Esophagus (tissue), 2 donors: Measurements from ENCODE around the gene NDST1. TPM values are rescaled to one million over a fixed set of nuclear protein-coding genes. Genes with fewer than 3 reads are reported as not detected.

Experiments used
- H3K27ac ChIP-seq, 2 donors: one replicate each; pipeline ENCODE4 v1.5.1; 2013; ENCODE audit warnings: low read depth in 2 of 2, mild to moderate bottlenecking in 2 of 2, inconsistent platforms in 1 of 2, low read length in 1 of 2, moderate library complexity in 1 of 2
- H3K27me3 ChIP-seq, 2 donors: one replicate each; pipeline ENCODE4 v1.6.1; 2013; ENCODE audit warnings: low read length in 2 of 2, control low read depth in 1 of 2, mild to moderate bottlenecking in 1 of 2; ENCODE audit not compliant: insufficient read depth in 2 of 2, control insufficient read depth in 1 of 2
- H3K36me3 ChIP-seq, 2 donors: one replicate each; pipeline ENCODE4 v1.6.1; 2013; ENCODE audit warnings: low read length in 1 of 2; ENCODE audit not compliant: control insufficient read depth in 2 of 2, insufficient read depth in 2 of 2
- H3K4me1 ChIP-seq, 2 donors: one replicate each; pipeline ENCODE4 v1.6.1; 2013; ENCODE audit warnings: low read length in 1 of 2; ENCODE audit not compliant: control insufficient read depth in 2 of 2, insufficient read depth in 2 of 2
- H3K4me3 ChIP-seq, 2 donors: one replicate each; pipeline ENCODE4 v1.5.1; 2013; ENCODE audit warnings: low read length in 2 of 2, mild to moderate bottlenecking in 2 of 2, low read depth in 1 of 2, moderate library complexity in 1 of 2
- H3K9me3 ChIP-seq, 2 donors: one replicate each; pipeline ENCODE4 v1.6.1; 2013; ENCODE audit warnings: mild to moderate bottlenecking in 2 of 2, low read depth in 1 of 2, low read length in 1 of 2, moderate library complexity in 1 of 2; ENCODE audit not compliant: control insufficient read depth in 2 of 2, insufficient read depth in 1 of 2
- WGBS, 2 donors: extraction: QIAGEN DNeasy Blood & Tissue Kit; methylation state at CpG; one replicate each; pipeline ENCODE4 v1.1.7; 2013; 5-methylcytosine and 5-hydroxymethylcytosine counted together
- polyA plus RNA-seq, 2 donors: library from polyadenylated mRNA; stranded (reverse); fragments of 200-250 nt; gene quantifications; one replicate each; pipeline ENCODE4 v1.2.3, GENCODE V29; 2013
- donor health status: healthy with polysubstance abuse.
- donor health status: Bipolar disorder and iron deficiency.

The NDST1 gene
- 10 to 100 TPM; 29.9 to 37.3 TPM for polyA plus RNA-seq

DNA sequence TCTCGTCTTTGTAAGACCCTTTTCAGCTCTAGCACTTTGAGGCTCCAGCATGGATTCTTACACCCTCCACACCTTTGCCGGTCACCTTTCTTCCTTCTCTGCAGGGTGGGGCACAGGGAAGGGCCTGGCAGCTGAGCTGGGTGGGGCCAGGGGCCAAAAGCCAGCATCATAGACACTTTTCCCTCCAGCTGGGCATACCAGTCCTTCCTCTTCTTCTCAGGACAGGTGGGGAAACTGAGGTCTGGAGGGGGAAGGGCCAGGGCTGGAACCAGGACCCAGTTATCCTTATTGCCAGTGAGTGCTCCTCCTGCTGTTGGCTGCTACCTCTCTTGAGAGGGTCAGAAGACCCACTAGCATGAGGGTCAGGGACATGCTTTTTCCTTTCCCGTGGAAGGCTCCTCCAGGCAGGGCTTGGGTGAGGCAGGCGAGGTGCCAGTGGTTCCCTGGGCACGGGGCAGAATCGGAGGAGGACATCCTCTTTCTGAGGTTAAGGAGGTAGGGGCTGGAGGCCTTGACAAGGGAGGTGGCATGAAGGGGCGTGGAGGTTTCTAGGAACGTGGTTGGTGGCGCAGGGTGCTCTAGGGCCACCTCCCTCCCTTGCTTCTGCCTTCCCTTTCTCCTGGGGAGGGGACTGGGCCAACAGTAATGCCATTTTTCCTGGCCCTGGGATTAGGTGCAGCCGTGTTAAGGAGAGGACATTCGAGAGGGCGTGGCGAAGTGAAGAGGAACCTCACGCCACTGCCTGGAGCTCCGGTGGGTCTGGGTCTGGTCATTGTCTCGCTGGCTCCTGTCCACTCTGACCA lies at the start of gene NDST1:
Gene NDST1, plus strand, starts transcription at position 658 of the 803 bp plus-strand sequence. CDS start 13,124 bp downstream, outside the sequence.
- no peaks in the 10 kb centered on the region for H3K36me3 ChIP-seq
- WGBS, 2 donors: 40 to 48% methylated on average over 13 to 16 of the region's 16 CpGs
- H3K27ac ChIP-seq: peak within 1 kb of the TSS; percentile 95 to 98
- H3K9me3 ChIP-seq: no peaks in the 10 kb centered on the region
- no peaks in the 10 kb centered on the region for H3K27me3 ChIP-seq
- H3K4me1 ChIP-seq: peaks cover 41 to 67% of the 10 kb centered on the region in 2 donors
- peak within 1 kb of the TSS; percentile 17 to 20 for H3K4me3 ChIP-seq

GRCh38 chr5:150458802-150459557 lies 49.0 kb upstream of the NDST1 start:
- Histone ChIP-seq H3K4me3 (no peak overlapping the region), H3K4me1 (no peaks in the 10 kb centered on the region), H3K27me3 (no peaks in the 10 kb centered on the region), H3K27ac (peak overlapping the region in 1 of 2 donors; percentile 62), H3K36me3 (no peaks in the 10 kb centered on the region), H3K9me3 (no peaks in the 10 kb centered on the region)
- WGBS, 2 donors: 19% methylated on average over 36 of the region's 36 CpGs

- Histone ChIP-seq H3K27ac (no peak overlapping the region), H3K4me1 (no peaks in the 10 kb centered on the region), H3K36me3 (no peaks in the 10 kb centered on the region), H3K27me3 (no peaks in the 10 kb centered on the region), H3K4me3 (no peak overlapping the region), H3K9me3 (no peaks in the 10 kb centered on the region)
- 57 to 76% methylated on average over 2 of the region's 2 CpGs for WGBS, 2 donors
Observed at GRCh38 chr5:150460781-150461180, 47.1 kb upstream of the NDST1 start.

DNA sequence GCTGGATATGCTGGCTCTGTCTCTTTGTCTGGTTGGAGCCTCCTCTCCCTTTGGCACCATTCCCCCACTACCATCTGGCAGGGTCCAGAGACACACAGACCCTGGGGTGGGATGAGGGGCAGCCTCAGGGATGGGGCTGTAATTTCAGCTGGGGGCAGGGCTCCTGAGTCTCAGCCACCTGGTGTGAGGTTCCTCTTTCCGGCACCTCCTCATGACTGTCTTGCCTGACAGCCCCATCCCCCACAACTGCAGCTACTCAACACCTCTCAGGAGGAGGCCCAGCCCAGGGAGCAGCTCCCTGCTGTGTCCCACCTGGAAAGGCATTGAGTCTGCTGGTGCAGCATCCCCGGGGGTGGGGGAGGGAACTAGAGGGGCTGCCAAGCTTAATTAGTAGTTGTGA lies 46.7 kb upstream of the NDST1 start:
- no peaks in the 10 kb centered on the region for H3K27me3 ChIP-seq
- H3K27ac ChIP-seq: no peak overlapping the region
- H3K9me3 ChIP-seq: no peaks in the 10 kb centered on the region
- no peaks in the 10 kb centered on the region for H3K36me3 ChIP-seq
- no peaks in the 10 kb centered on the region for H3K4me1 ChIP-seq
- WGBS, 2 donors: 60 to 69% methylated on average over 2 of the region's 2 CpGs
- no peak overlapping the region for H3K4me3 ChIP-seq

GRCh38 chr5:150464554-150465012 lies 43.3 kb upstream of the NDST1 start:
- WGBS, 2 donors: 58 to 62% methylated on average over 6 of the region's 6 CpGs
- no peaks in the 10 kb centered on the region for H3K36me3 ChIP-seq
- no peaks in the 10 kb centered on the region for H3K4me1 ChIP-seq
- no peaks in the 10 kb centered on the region for H3K27me3 ChIP-seq
- H3K9me3 ChIP-seq: no peaks in the 10 kb centered on the region
- peak overlapping the region in 1 of 2 donors; percentile 34 for H3K27ac ChIP-seq
- no peak overlapping the region for H3K4me3 ChIP-seq

GRCh38 chr5:150465927-150466326 lies 42.0 kb upstream of the NDST1 start:
- no peak overlapping the region for H3K4me3 ChIP-seq
- H3K36me3 ChIP-seq: no peaks in the 10 kb centered on the region
- no peaks in the 10 kb centered on the region for H3K27me3 ChIP-seq
- peak overlapping the region in 1 of 2 donors; percentile 26 for H3K27ac ChIP-seq
- H3K4me1 ChIP-seq: no peaks in the 10 kb centered on the region
- 74 to 76% methylated on average over 8 of the region's 8 CpGs for WGBS, 2 donors
- H3K9me3 ChIP-seq: no peaks in the 10 kb centered on the region

- Histone ChIP-seq H3K9me3 (no peaks in the 10 kb centered on the region), H3K27me3 (no peaks in the 10 kb centered on the region), H3K4me1 (peaks cover 0 to 7% of the 10 kb centered on the region in 2 donors), H3K36me3 (no peaks in the 10 kb centered on the region), H3K27ac (no peak overlapping the region), H3K4me3 (no peak overlapping the region)
- WGBS, 2 donors: 90 to 92% methylated on average over 4 of the region's 4 CpGs
Observed at GRCh38 chr5:150468206-150468605, 39.7 kb upstream of the NDST1 start.

DNA sequence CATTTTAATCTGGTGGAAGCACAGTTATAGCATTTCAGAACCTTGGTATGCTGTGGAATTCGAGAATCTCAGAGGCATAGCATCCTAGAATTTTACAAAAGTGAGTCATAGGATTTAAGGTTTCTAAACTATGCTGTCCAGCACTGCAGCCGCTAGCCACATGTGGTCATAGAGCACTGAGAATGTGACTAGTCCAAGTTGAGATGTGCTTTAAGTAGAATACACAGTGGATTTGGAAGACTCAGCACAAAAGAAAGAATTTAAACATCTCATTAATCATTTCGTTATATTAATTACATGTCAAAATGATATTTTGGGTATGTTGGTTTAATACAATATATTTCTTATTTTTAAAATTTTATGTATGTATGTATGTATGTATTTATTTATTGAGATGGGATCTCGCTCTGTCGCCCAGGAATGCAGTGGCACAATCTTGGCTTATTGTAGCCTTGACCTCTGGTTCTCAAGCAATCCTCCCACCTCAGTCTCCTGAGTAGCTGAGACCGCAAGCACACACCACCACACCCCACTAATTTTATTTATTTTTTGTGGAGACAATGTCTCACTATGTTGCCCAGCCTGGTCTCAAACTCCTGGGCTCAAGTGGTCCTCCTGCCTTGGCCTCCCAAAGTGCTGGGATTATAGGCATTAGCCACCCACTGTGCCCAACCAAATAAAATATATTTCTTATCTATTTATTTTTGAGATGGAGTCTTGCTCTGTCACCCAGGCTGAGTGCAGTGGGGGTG lies 38.0 kb upstream of the NDST1 start:
- H3K27me3 ChIP-seq: no peaks in the 10 kb centered on the region
- whole genome bisulfite sequencing, 2 donors: 70 to 76% methylated on average over 6 of the region's 6 CpGs
- no peaks in the 10 kb centered on the region for H3K9me3 ChIP-seq
- H3K4me3 ChIP-seq: no peak overlapping the region
- no peak overlapping the region for H3K27ac ChIP-seq
- H3K36me3 ChIP-seq: no peaks in the 10 kb centered on the region
- H3K4me1 ChIP-seq: peaks cover 0 to 7% of the 10 kb centered on the region in 2 donors

DNA sequence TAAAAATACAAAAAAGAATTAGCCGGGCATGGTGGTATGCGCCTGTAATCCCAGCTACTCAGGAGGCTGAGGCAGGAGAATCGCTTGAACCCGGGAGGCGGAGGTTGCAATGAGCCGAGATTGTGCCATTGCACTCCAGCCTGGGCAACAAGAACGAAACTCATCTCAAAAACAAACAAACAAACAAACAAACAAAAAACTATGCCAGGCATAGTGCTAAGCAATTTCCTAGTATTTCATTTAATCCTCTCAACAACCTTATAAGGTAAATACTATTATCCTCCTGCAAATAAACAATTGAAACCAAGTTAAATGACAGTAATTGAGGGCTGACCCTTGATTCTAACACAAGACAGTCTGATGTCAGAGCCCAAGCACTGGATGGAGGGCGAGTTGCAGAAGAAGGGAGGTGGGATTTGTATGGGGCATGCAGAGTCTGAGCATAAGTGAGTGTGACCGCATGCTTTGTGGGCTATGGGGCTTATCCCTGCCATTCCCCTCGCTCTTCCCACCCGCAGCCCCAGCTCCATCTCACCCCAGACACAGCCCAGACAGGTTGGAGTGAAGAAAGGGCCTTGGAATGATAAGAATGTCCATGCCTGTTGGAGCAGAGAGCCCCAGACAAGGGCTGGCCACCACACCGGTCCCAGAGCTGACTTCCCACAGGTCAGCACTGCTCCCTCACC lies 34.1 kb upstream of the NDST1 start:
- Histone ChIP-seq H3K27ac (no peak overlapping the region), H3K27me3 (no peaks in the 10 kb centered on the region), H3K9me3 (no peaks in the 10 kb centered on the region), H3K36me3 (no peaks in the 10 kb centered on the region), H3K4me1 (peaks cover 0 to 7% of the 10 kb centered on the region in 2 donors), H3K4me3 (no peak overlapping the region)
- 83 to 85% methylated on average over 12 of the region's 12 CpGs for WGBS, 2 donors
